HG03025 (cell line): Measurements from ENCODE around the gene FUT9.

Experiments used
- ATAC-seq: cut with Tn5 transposase; IDR thresholded peaks from one replicate; pipeline ENCODE4 v1.9.1; 2021; ENCODE audit warnings: mild to moderate bottlenecking, moderate library complexity; ENCODE audit not compliant: unreplicated experiment, low FRiP score

FUT9 gene

DNA sequence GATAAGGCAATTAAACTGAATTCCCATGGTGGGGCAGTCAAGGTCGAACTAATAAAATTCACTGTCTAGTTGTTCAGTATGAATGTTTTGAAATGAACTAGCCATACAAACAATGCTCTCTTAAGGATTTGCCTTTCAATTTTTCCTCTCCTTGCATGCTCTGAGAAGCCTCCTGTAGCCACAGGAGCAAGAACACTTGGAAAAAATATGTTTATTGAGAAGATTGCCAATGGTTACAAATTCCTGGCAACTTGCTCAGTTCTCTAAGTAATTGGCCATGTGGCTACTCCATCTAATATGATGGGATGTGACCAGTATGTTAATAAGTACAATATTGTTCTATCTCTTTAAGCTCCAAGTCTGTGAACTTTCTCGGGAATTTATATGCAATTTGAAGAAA lies 49.4 kb downstream of the FUT9 start:
- no peak for ATAC-seq

DNA sequence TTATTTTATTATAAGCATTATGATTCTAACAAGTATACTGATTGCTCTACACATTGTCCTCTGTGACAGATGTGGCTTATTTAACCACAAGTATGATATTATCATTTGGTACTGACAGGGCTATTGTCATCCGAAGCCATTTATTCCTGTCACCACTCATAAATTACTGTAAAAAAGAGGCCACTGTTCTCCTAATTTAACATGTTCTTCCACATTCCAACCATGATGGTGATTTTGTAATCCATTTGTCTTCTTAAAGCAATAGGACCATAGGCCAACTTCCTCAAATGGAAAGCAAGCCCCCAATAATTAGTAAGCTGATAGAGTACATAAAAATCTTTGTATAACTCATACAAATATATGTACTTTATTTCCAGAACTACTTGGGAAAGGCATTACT lies 50.6 kb downstream of the FUT9 start:
- ATAC-seq: no peak

DNA sequence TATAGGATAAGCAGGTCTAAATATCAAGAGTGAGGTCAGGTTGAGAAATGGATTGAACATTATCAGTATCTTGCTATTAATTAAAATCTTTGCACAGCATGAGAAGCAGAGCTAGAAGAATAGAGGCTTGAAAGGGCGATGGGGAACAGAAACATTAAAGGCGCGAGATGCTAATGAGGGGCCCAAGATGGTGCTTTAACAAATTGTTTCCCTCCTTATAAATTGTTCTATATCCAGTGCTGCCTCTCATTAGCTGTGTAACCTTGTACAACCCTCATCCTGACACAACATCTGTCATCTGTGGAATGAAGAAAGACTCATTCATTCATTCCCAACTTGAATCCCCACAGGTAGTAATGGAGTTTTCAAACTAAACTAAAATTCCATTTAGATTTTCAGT lies 57.8 kb downstream of the FUT9 start:
- no peak for ATAC-seq

DNA sequence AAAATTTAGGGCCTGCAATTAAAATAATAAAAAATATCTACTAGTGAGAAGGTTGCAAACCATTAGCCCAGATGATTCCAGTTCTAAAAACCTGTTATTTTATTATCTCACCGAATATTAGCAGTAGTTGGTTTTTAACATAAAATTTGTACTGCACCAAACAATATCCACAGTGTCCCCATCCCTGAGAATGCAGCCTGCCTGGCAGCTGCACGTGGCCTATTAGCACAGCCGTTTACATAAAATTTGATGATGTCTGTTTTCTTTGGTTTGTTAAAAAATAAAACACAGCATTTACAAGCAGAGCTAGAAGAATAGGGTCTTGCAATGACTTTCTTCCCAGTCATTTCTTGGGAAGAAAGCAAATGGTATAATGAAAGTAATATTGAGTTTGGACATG lies 58.2 kb downstream of the FUT9 start:
- no peak for ATAC-seq

DNA sequence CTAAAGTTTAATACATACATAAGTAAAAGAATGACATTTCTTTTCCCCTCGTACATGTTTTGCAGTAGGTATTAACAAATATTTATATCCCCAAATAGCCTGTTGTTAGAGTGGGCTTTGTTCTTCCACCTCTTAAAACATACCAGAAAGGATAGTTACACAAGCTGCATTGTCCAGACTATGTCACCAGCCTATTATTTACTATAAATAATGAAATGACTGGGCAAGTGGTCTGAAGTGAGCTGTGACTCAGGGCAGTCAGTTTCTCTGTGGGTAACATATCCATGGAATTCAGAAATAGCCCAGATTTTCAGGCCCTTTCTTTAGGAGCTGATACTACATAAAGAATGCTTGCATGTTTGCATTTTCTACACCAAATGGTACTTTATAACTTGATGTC lies 60.1 kb downstream of the FUT9 start:
- ATAC-seq: no peak

DNA sequence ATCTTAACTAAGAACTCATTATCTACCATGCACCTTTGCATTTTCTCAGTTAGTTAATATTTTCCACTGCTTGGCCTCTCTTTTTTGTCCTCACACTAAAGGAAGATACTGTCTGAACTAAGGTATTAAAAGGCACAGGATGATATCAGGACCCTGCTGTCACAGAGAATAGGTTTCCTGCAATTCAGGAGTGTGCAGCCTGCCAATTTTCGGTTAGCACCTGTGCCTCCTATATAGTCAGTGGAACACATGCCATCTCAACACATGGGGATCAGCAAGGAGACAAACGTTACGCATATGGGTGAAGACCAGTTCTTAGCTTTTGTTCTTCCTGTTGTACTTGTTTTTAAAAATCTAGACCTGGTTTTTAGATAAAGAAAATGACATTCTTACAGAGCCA lies 71.0 kb downstream of the FUT9 start:
- ATAC-seq: no peak

DNA sequence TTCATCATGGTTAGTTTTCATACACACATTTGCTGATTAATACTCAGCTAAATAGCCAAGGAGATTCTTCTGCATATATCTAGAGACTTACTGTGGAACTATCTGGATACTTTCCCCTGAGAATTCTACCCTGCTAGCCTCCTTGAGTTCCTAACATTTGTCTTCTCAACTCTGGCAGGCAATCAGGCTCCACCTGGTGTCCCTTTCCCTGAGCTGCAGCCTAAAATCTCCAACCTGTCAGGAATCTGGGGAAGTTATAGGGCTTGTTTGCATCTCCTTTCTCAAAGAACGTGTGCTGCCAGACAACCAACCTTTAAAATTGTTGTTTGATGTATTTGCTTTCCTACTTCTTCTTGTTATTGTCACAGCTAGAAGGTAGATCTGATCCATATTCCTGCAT lies 73.4 kb downstream of the FUT9 start:
- no peak for ATAC-seq

DNA sequence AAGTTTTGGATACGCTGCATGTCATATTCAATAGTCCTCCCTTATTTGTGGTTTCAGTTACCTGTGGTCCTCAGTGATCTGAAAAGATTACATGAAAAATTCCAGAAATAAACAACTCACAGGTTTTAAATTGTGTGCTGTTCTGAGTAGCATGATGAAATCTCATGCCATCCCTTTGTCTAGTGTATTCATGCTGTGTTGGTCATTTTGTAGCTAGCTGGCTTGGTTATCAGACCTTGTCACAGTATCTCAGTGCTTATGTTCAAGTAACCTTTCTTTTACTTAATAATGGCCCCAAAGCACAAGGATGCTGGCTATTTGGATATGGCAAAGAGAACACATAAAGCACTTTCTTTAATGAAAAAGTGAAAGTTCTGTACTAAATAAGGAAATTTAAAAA lies 78.3 kb downstream of the FUT9 start:
- ATAC-seq: no peak

DNA sequence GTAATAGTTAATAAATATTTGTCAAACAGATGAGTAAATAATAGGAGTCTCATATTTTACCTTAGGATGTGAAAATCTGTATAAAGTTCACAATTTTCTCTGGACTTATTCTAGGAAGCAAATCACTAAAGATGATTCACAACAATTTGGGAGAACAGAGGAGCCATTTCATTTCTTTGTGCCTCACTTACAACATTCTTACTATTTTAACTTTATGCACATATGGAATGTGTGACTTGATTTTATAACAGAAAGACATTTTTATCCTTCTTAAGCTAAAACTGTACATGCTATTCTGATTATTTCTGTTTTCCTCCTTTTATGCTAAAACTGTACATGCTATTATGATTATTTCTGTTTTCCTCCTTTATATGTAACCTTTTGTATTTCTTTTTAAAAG lies 83.3 kb downstream of the FUT9 start:
- ATAC-seq: no peak

DNA sequence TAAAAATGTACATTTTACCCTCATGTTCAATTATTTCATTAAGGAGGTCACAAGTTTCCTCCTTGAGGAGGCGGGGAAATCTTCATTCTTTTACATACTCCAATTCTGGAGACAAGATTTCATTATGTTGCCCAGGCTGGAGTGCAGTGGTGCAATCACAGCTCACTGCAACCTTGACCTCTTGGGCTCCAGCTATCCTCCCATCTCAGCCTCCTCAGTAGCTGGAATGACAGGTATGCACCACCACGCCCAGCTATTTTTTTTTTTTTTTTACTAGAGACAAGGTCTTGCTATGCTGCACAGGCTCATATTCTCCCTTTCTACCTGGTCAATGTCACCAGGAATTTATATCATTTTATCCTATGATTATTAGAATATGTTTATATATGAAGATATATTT lies 85.8 kb downstream of the FUT9 start:
- no peak for ATAC-seq

DNA sequence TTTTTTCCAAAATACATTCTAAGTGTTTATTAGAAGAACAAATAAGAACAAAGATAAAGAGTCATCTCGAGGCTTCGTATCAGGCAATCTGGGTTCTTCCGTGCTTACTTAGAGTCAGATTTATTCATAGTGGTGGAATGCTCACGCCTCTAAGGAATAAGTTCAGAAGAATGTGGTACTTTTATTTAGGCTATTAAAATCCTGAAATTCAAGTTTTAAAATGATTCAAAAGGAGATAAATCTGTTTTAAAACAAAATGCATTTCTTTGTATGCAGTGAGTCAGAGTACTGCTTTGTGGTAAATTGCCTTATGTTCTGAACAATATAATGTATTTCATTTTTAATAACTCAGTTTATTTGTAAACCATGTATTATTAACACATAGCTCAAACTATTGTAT lies 89.1 kb downstream of the FUT9 start:
- no peak for ATAC-seq

DNA sequence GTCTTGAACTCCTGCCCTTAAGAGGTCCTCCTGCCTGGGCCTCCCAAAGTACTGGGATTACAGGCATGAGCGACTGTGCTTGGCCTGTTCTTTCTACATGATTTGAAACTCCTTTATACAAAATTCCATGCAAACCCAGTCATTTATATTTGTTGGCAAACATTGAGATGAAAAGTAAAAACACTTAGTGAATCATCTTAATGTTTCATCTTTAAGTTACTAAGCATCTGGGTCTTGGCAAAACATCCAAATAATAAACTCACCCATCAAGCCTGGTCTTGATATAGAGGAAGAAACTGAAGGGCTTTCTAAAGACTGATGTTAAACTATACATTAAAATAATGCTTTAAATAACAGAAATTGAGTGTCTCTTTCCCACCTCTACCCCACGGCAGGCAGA lies 95.1 kb downstream of the FUT9 start:
- ATAC-seq: no peak

DNA sequence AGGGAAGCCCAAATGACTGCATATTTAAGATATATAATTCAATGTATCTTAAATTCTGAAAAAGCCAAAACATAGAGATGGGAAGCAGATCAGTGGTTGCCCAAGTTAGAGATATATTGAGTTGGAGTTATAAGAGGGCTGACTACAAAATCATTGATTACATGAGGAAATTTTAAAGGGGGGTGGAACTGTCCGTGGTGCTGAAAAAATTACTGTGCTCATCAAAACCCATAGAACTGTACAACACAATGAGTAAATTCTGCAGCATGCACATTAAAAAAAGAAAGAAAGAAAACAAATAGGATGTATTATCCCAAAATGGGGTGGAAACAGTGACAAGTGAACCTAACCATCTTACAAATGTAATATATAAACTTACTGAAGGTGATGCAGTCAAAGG lies 100.9 kb downstream of the FUT9 start:
- no peak for ATAC-seq

DNA sequence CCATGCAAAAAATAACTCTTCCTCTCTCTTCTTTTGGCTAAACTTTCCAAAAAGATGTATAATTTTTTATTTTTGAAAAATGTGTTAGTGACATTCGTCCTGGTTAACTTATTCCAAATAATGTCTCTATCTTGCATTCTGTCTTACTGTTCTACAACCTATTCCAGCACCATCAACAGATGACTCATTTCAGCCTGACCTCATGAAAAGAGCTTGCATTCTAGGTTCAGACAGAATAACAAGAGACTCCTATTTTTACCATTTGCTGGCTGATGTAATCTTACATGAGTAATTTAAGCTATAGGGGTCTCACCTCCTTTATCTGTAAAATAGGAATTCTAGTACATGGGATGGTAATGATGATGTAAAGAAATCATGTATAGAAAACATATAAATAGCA lies 109.0 kb downstream of the FUT9 start:
- no peak for ATAC-seq

DNA sequence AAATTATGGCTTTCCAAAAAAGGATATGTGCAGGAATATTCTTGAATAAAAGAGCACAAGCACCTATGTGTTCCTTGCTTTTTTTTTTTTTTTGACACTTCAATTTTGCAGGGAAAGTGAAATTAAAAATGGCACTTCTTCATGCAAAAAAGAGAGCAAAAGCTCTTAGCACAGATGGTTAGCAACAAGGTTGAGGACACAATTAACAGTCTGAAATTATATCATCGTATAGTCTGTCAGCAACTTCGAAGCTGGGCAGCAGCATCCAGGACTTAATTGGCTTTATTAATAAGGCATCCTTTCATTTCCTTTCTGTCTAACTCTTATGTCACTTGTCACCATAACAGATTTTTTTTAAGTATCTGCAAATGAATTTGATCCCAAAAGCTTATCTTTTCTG lies 122.6 kb downstream of the FUT9 start:
- no peak for ATAC-seq

DNA sequence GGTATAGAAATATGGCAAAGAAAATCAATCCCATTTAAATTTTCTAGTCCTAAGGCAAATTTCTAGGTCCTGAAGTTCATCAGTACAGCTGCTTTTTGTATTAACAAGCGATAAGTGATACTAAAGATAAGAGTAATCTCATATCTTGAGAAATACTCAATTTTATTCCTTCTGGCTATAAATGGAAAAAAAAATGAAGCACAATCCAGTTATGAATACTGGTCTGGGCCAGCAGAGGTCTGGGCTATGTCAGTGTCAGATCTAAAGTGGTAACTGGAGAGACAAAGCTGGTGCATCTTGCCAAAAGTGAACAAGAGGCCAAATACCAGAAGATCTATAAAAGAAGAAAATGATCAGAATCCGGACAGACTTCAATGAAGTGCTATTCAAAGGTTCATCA lies 126.4 kb downstream of the FUT9 start:
- ATAC-seq: no peak

DNA sequence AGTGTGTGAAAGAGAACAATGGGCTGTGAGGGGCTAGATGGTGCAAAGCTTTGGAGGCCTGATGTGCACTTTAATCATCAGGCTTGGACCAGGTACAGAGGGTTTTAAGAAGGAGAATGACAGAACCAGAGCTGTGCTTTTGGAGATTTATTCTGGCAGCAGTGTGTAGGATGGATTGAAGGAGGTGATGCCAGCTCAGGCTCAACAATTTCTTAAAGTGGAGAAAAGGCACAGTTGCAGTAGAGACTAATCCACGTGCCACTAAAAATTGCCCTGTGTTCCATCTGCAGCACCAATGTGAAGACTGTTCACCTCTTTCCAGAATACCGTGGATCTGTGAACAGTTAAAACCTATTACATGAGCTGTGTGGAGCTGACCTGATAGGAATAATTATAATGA lies 134.7 kb downstream of the FUT9 start:
- ATAC-seq: no peak

DNA sequence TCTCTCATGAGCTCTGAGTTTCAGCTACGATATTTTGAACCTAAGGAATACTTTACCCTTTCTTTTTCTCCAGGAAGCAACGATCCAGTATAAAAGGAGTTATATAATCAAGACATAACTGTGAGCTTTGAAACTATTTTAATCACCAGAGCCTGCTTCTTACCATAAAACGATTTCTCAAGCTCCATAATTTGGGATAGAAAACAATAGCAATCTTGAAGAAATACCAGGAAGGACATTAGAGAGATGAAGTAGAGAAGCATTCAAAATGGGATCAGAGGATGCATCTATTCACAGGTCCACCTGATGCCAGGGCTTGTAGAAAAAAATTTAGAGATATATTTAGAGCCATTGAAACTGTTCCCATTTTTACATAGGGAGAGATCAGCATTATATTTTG lies 135.9 kb downstream of the FUT9 start:
- no peak for ATAC-seq

DNA sequence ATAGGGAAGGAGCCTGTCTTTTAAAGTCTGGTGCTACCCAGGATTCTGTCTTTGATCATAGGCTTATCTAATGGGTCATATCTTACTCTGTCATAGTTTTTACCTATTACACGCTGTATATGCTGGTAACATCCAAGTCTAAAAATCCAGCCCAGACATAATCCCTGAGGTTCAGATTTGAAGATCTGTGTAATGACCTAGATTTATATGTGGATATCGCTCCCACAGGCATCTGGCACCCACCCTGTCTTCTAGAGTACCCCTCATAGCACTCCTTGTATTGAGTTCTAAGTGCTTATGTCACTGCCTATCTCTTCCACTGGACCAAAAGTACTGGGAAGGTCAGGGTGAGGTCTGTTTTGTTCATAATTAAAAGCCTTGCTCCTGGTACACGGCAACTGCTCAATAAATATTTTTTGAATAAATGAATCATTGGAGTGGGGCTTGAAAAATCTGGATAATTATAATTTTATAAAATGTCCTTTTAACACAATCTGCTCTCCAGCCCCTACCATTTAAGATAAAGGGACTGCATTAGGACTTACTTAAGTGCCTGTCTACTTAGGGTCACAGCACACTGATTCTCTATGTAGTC lies 136.4 kb downstream of the FUT9 start:
- ATAC-seq: no peak

DNA sequence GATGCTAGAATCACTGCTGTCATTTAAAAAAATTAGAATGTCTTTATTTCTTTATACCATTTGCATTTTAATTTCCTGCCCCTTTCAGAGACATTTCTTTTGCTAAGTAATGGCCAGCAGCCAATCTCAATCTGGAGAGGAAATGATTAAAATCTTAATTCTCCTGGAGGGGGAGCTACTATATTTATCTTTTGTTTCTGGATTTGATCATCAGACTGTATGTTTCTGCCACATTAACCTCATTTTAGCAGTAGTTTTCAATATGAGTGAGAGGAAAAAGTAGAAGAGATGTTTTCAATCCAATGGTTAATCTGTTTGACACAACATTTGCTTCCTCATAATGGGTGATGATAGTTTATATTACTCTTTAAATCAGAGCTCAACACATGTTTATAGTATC lies 138.0 kb downstream of the FUT9 start:
- ATAC-seq: no peak

DNA sequence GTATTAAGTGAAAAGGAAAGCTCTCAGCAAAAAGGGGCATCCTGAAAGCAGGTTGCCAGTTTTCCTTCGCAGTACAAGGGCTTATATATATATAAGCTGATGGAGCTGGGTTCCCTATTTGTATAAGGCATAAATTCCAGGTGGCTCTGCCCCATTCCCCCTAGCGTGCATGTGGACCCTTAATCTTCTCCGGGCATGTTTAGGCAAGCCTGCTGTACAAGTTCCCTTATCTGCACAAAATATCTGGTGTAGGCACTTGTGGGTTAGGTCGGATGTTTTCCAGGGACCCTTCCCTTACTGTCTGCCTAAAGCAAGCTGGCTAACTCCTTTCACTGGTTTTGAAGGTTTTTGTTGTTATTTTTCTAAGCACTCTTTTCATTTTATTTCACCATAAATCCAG lies 140.7 kb downstream of the FUT9 start:
- no peak for ATAC-seq

DNA sequence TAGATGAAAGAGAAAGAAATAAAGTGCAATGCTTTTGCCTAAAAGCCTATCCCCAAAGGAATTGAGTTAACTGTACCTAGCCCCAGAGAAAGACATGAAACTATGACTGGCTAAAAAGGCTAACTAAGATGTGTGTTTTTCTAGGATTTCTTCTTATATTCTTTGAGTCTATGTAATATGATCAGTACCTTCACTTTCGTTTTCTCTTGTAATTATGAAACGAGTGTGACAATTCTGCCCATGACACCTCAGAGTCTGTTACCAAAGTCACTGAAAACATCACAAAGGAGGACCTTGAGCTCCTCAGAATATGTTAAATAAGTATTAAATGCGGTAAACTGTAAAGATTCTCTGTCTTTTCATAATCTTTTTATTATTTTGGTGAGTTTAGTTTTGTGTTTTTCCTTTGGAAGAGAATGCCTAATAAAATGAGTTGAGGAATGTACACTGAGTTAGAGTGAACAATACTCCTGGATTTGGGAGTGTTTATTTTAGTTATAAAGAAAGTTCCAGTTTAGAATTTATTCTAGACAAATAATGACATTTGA lies 141.3 kb downstream of the FUT9 start:
- ATAC-seq: peak; percentile 89

DNA sequence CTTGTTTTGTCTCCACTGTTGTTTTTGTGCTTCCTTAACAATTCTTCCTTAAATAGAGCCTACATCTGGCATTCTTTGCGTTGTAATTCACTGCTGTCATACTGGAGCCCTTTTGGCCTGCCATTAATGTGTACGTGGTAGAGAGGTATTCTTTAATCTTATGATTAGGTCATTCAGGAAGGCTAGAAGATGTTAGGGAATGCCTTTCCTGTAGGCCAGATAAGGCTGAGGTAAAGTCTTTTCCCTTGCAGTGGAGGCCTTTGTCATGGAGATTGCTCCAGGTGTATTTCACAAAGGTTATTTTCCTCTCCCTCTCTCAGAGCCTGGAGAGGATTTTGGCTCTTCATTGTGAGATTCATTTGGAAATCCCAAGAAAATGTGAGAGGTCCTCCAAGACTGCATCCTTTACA lies 146.9 kb downstream of the FUT9 start:
- no peak for ATAC-seq
